SKM-1 (cell line): ENCODE measurements around the gene C1orf74.

Experiments
- DNase-seq: peaks from one replicate; lab custom pipeline; 2025; ENCODE audit not compliant: unreplicated experiment; lab: John Stamatoyannopoulos, UW

The C1orf74 gene

GRCh38 chr1:209772126-209772525, 12.2 kb downstream of the C1orf74 start:
- no peak for DNase-seq

GRCh38 chr1:209770636-209771415, 13.5 kb downstream of the C1orf74 start:
- no peak for DNase-seq

GRCh38 chr1:209769971-209770370, 14.4 kb downstream of the C1orf74 start:
- DNase-seq = no peak

- peak; percentile 87 for DNase-seq
These were observed 15.0 kb downstream of the C1orf74 start for GRCh38 chr1:209769171-209769904.

GRCh38 chr1:209768354-209768774, 16.0 kb downstream of the C1orf74 start:
- DNase-seq = no peak

GRCh38 chr1:209767706-209768105, 16.7 kb downstream of the C1orf74 start:
- DNase-seq = peak; percentile 71

GRCh38 chr1:209767096-209767495, 17.3 kb downstream of the C1orf74 start:
- DNase-seq = no peak

GRCh38 chr1:209766051-209766450, 18.3 kb downstream of the C1orf74 start:
- peak; percentile 90 for DNase-seq

GRCh38 chr1:209761011-209761635, 23.2 kb downstream of the C1orf74 start:
- no peak for DNase-seq

- DNase-seq = no peak
These were observed 24.5 kb downstream of the C1orf74 start for GRCh38 chr1:209759829-209760359.

GRCh38 chr1:209758400-209758799, 26.0 kb downstream of the C1orf74 start:
- DNase-seq = no peak

- DNase-seq = peak; percentile 69
These were observed 27.5 kb downstream of the C1orf74 start for GRCh38 chr1:209756615-209757445.

GRCh38 chr1:209755926-209756614, 28.3 kb downstream of the C1orf74 start, which contains the start of gene TRAF3IP3:
TRAF3IP3 (plus strand) TSS chr1:209756053; CDS start chr1:209760040, 3,987 bp downstream.
- peak; percentile 99 for DNase-seq

GRCh38 chr1:209755256-209755655, 29.1 kb downstream of the C1orf74 start:
- DNase-seq = no peak

GRCh38 chr1:209752890-209753289, 31.5 kb downstream of the C1orf74 start:
- no peak for DNase-seq

- no peak for DNase-seq
These were observed 32.6 kb downstream of the C1orf74 start for GRCh38 chr1:209751627-209752231.

GRCh38 chr1:209749670-209750323, 34.6 kb downstream of the C1orf74 start:
- DNase-seq = no peak

- no peak for DNase-seq
These were observed 35.2 kb downstream of the C1orf74 start for GRCh38 chr1:209749205-209749604.

GRCh38 chr1:209748620-209749019, 35.7 kb downstream of the C1orf74 start:
- DNase-seq = no peak
